Hepatocyte (in vitro differentiated cells): Measurements from ENCODE around the gene OPCML. TPM values are rescaled to one million over a fixed set of nuclear protein-coding genes. Genes with fewer than 3 reads are reported as not detected.

Source experiments
- DNase-seq: peaks from one replicate; pipeline ENCODE4 v3.0.0-alpha.2; 2016; ENCODE audit warnings: low spot score
- H2AFZ ChIP-seq: fragments of 200-600 bp; sonication (generic); 2 replicates; pipeline ENCODE4 v1.6.0; 2016; ENCODE audit warnings: antibody characterized with exemption, mild to moderate bottlenecking
- H3K27ac ChIP-seq: fragments of 200-600 bp; sonication (generic); 2 replicates; pipeline ENCODE4 v1.5.1; 2016; ENCODE audit warnings: mild to moderate bottlenecking
- H3K27me3 ChIP-seq: fragments of 200-600 bp; sonication (generic); 2 replicates; pipeline ENCODE4 v1.6.1; 2016
- H3K36me3 ChIP-seq: fragments of 200-600 bp; sonication (generic); replicated peaks from 2 replicates; pipeline ENCODE4 v1.5.1; 2016; ENCODE audit warnings: low read depth; ENCODE audit not compliant: insufficient read depth
- H3K4me1 ChIP-seq: fragments of 200-600 bp; sonication (generic); 2 replicates; pipeline ENCODE4 v1.5.1; 2016; ENCODE audit warnings: mild to moderate bottlenecking, moderate library complexity; ENCODE audit not compliant: insufficient read depth
- H3K4me2 ChIP-seq: fragments of 200-600 bp; sonication (generic); 2 replicates; pipeline ENCODE4 v1.6.0; 2016
- H3K4me3 ChIP-seq: fragments of 200-600 bp; sonication (generic); 2 replicates; pipeline ENCODE4 v1.5.1; 2016; ENCODE audit warnings: mild to moderate bottlenecking
- H3K79me2 ChIP-seq: fragments of 200-600 bp; sonication (generic); 2 replicates; pipeline ENCODE4 v1.6.0; 2017; ENCODE audit warnings: mild to moderate bottlenecking
- H3K9me2 ChIP-seq: fragments of 200-600 bp; sonication (generic); replicated peaks from 2 replicates; pipeline ENCODE4 v1.6.0; 2017; ENCODE audit warnings: mild to moderate bottlenecking; ENCODE audit not compliant: insufficient read depth
- H3K9me3 ChIP-seq: fragments of 200-600 bp; sonication (generic); 2 replicates; pipeline ENCODE4 v1.5.1; 2016; ENCODE audit warnings: low read depth, mild to moderate bottlenecking
- H4K20me1 ChIP-seq: fragments of 200-600 bp; sonication (generic); 2 replicates; pipeline ENCODE4 v1.6.0; 2016; ENCODE audit warnings: mild to moderate bottlenecking; ENCODE audit not compliant: insufficient read depth, poor library complexity, severe bottlenecking
- EZH2 ChIP-seq: fragments of 200-600 bp; sonication (generic); IDR thresholded peaks from 2 replicates; pipeline ENCODE4 v1.6.1; 2016; ENCODE audit warnings: antibody characterized with exemption, mild to moderate bottlenecking, borderline replicate concordance
- EZH2phosphoT487 ChIP-seq: fragments of 200-600 bp; sonication (generic); IDR thresholded peaks from one replicate; pipeline ENCODE4 v1.6.1; 2018; ENCODE audit warnings: antibody characterized with exemption, mild to moderate bottlenecking, low read depth, moderate library complexity; ENCODE audit not compliant: unreplicated experiment, severe bottlenecking
- WGBS: methylation state at CpG from one replicate; pipeline ENCODE4 v1.1.6; 2016; ENCODE audit warnings: low lambda C conversion rate; ENCODE audit errors: missing lambda C conversion rate; 5-methylcytosine and 5-hydroxymethylcytosine counted together
- polyA plus RNA-seq: library from polyadenylated mRNA; unstranded; fragments of >200 nt; fragmentation: Nextera tagmentation; extraction: Ambion mirVana; gene quantifications from 2 replicates; pipeline ENCODE4 v1.2.1, GENCODE V29; 2016
- total RNA-seq: library from RNA; depleted of rRNA; stranded (reverse); fragments of >200 nt; gene quantifications from 2 replicates; pipeline ENCODE4 v1.2.3, GENCODE V29; 2014
- TF ChIP-seq, protein P1 (sequence below): fragments of 200-600 bp; sonication (generic); IDR thresholded peaks from 2 replicates; pipeline ENCODE4 v1.5.1; 2016; ENCODE audit warnings: antibody characterized with exemption, mild to moderate bottlenecking; ENCODE audit not compliant: poor library complexity

Gene OPCML
- total and polyA plus RNA-seq, 2 experiments from 2014 or later = 0.37 to 0.98 TPM

DNA sequence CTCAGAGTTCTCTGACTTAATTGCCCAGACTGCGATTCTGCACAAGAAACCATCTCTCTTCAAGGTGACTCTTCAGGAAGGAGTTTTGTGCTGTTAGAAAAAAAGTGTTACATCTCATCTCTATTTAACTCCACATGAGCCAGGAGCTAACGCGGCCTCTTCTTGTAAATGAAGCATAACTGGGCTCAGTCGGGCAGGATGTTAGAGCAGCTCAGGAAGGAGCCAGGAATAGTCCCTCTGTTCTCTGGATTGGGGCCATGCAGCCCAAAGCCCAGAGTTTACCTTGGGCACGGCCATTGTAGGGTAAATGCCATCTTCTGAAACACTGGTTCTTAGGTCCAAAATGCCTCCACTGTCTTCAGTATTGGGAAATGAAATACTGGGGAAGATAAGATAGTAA is 760.6 kb downstream of the OPCML start:
- Histone ChIP-seq H3K4me3 (no peak overlapping the region), H2AFZ (no peak overlapping the region), H3K79me2 (no peaks in the 10 kb centered on the region), H3K36me3 (no peaks in the 10 kb centered on the region), H3K4me2 (no peak overlapping the region), H3K27me3 (no peaks in the 10 kb centered on the region), H3K9me3 (no peaks in the 10 kb centered on the region), H3K4me1 (no peaks in the 10 kb centered on the region), H3K27ac (no peak overlapping the region), H4K20me1 (no peaks in the 10 kb centered on the region), H3K9me2 (no peaks in the 10 kb centered on the region)
- TF ChIP-seq EZH2phosphoT487 = no peak
- TF ChIP-seq EZH2 = no peak
- TF ChIP-seq, protein P1, sequence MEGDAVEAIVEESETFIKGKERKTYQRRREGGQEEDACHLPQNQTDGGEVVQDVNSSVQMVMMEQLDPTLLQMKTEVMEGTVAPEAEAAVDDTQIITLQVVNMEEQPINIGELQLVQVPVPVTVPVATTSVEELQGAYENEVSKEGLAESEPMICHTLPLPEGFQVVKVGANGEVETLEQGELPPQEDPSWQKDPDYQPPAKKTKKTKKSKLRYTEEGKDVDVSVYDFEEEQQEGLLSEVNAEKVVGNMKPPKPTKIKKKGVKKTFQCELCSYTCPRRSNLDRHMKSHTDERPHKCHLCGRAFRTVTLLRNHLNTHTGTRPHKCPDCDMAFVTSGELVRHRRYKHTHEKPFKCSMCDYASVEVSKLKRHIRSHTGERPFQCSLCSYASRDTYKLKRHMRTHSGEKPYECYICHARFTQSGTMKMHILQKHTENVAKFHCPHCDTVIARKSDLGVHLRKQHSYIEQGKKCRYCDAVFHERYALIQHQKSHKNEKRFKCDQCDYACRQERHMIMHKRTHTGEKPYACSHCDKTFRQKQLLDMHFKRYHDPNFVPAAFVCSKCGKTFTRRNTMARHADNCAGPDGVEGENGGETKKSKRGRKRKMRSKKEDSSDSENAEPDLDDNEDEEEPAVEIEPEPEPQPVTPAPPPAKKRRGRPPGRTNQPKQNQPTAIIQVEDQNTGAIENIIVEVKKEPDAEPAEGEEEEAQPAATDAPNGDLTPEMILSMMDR = no peak
- 86% methylated on average over 5 of the region's 5 CpGs for WGBS
- DNase-seq = no peak

DNA sequence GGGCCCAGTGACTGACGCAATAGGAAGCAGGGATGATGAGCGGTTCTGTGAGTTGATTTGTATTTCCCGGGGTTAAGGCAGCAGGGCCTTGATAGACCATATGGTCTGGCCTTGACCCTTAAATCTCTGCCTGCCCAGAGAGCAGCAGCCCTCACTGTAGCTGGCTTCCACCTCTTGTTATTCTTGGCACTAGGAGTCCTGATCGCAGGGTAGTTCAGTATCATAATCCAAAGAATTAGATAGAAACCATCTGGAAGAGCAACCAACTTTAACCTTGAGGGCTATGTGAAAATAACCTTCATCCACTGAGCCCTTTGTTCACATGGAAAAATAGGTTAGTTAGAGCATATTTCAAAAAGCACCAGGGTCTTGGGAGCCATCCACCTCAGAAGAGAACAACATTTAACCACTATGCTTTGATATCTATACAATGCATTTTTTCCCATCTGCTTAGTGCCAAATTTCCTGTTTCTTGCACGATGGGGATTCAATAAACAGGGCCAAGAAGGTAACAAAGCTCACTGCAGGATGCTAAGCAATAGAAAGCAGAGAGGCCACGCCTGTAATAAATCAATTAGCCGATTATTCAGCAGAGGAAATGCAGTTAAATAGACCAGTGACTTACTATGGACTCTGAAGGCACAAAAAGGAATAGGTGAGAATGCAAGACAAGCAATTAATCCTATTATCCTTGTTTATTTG is 761.3 kb downstream of the OPCML start:
- no peaks in the 10 kb centered on the region for H3K79me2 ChIP-seq
- H3K27ac ChIP-seq = no peak overlapping the region
- H3K36me3 ChIP-seq = no peaks in the 10 kb centered on the region
- no peak for DNase-seq
- H3K9me3 ChIP-seq = no peaks in the 10 kb centered on the region
- no peak for TF ChIP-seq EZH2phosphoT487
- no peak for TF ChIP-seq EZH2
- TF ChIP-seq, protein P1 = no peak
- no peaks in the 10 kb centered on the region for H3K27me3 ChIP-seq
- H3K4me2 ChIP-seq = no peak overlapping the region
- H3K4me3 ChIP-seq = no peak overlapping the region
- H2AFZ ChIP-seq = no peak overlapping the region
- H3K4me1 ChIP-seq = no peaks in the 10 kb centered on the region
- no peaks in the 10 kb centered on the region for H4K20me1 ChIP-seq
- H3K9me2 ChIP-seq = no peaks in the 10 kb centered on the region
- WGBS = 73% methylated on average over 7 of the region's 7 CpGs

DNA sequence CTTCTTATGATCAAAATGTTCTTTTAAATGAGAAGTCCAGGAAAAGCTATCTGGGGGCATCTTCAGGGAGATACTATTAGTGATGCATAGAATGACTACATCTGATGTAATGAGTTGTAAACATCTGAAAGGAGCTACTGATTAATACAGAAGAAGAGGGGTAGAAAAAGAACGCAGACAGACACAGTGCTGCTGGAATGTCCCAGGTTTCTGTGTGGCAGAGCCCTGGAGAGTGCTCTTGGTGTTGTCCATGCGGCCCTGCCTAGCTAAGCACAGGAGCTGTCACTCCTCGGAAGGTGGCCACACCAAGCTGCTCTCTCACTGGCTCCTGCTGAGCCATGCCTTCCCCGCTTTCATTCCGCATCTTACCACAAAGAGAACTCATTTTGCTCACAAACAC is 768.8 kb downstream of the OPCML start:
- Histone ChIP-seq H3K9me2 (no peaks in the 10 kb centered on the region), H3K4me2 (no peak overlapping the region), H3K36me3 (no peaks in the 10 kb centered on the region), H4K20me1 (no peaks in the 10 kb centered on the region), H3K4me1 (no peaks in the 10 kb centered on the region), H3K4me3 (no peak overlapping the region), H3K79me2 (no peaks in the 10 kb centered on the region), H3K9me3 (no peaks in the 10 kb centered on the region), H2AFZ (no peak overlapping the region), H3K27ac (no peak overlapping the region), H3K27me3 (no peaks in the 10 kb centered on the region)
- DNase-seq = no peak
- TF ChIP-seq, protein P1 = no peak
- TF ChIP-seq EZH2 = no peak
- TF ChIP-seq EZH2phosphoT487 = no peak
- 95% methylated on average over 5 of the region's 5 CpGs for WGBS
